ENCODE measurements around the gene TLX3. TPM values are rescaled to one million over a fixed set of nuclear protein-coding genes. Genes with fewer than 3 reads are reported as not detected.

TLX3 gene
- total RNA-seq, 1 donor from 2014 or later: not detected

DNA sequence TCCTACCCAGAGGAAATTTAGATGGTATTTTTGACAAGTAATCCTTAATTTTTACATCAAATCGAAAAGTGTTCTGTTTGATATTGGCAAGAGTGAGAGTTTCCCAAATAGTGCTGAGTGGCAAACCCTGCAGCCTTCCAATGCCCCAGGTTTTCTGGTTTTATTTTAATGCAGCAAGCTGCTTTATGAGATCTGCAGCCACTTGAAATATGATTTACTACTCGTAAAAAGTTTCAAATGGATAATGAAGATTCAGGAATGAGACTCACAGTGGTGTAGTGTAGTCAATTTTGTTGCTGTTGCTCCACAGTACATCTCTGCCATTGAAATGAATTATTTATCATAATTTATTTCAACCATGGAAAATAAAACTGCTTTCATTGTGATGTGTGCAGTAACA lies 23.6 kb upstream of the TLX3 start:
- Histone ChIP-seq H3K27me3 (no peaks in the 10 kb centered on the region), H3K79me2 (ENCODE audit: low read depth) (no peaks in the 10 kb centered on the region), H3K36me3 (no peaks in the 10 kb centered on the region), H3K4me2 (no peak overlapping the region), H3K4me3 (no peak overlapping the region), H2AFZ (replicated peaks) (no peak overlapping the region), H3K9ac (no peak overlapping the region), H3K27ac (no peak overlapping the region), H3K4me1 (no peaks in the 10 kb centered on the region), H3F3A (ENCODE audit: low read depth) (no peaks in the 10 kb centered on the region), H4K20me1 (ENCODE audit: low read depth) (no peaks in the 10 kb centered on the region), H3K9me3 (ENCODE audit: low read depth) (no peaks in the 10 kb centered on the region)
- Mint-ChIP-seq H3K9me3 (no peaks in the 10 kb centered on the region), H3K36me3 (no peaks in the 10 kb centered on the region), H3K4me3 (no peak overlapping the region), H3K4me1 (peaks cover 3% of the 10 kb centered on the region), H3K27ac (no peak overlapping the region), H3K27me3 (ENCODE audit: insufficient read depth, low read depth) (no peaks in the 10 kb centered on the region)
- no peak for DNase-seq (ENCODE audit: low spot score)
- TF ChIP-seq, protein P1, sequence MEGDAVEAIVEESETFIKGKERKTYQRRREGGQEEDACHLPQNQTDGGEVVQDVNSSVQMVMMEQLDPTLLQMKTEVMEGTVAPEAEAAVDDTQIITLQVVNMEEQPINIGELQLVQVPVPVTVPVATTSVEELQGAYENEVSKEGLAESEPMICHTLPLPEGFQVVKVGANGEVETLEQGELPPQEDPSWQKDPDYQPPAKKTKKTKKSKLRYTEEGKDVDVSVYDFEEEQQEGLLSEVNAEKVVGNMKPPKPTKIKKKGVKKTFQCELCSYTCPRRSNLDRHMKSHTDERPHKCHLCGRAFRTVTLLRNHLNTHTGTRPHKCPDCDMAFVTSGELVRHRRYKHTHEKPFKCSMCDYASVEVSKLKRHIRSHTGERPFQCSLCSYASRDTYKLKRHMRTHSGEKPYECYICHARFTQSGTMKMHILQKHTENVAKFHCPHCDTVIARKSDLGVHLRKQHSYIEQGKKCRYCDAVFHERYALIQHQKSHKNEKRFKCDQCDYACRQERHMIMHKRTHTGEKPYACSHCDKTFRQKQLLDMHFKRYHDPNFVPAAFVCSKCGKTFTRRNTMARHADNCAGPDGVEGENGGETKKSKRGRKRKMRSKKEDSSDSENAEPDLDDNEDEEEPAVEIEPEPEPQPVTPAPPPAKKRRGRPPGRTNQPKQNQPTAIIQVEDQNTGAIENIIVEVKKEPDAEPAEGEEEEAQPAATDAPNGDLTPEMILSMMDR (IDR thresholded peaks at IDR 0.05): no peak

DNA sequence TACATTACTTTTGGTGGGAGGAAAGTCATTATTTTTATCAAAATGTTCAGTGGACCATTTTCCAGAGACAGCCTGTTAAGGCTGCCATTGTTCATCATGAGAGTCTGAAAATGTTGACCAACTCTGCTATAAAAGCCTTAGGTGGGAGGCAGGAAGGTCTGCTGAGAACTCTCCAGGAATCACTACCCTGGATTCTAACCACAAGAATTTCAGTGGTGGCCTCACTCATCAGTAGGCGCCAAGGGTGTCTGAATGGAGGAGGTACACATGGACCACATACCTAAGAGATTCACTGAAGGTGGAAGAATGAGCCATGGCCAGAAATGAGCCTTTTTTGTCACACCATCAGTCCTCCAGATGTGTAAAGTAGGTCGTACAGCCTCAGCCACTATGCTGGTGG lies 21.0 kb upstream of the TLX3 start:
- H2AFZ ChIP-seq (replicated peaks): no peak overlapping the region
- no peaks in the 10 kb centered on the region for H3K79me2 ChIP-seq (ENCODE audit: low read depth)
- TF ChIP-seq, protein P1 (IDR thresholded peaks at IDR 0.05): no peak
- TF ChIP-seq EZH2phosphoT487 (IDR thresholded peaks at IDR 0.05) (no peak), EZH2 (IDR thresholded peaks at IDR 0.05) (no peak)
- H3K27me3 Mint-ChIP-seq (ENCODE audit: insufficient read depth, low read depth): no peaks in the 10 kb centered on the region
- H3K4me2 ChIP-seq: no peak overlapping the region
- H3K27me3 ChIP-seq: no peaks in the 10 kb centered on the region
- H3K4me3 Mint-ChIP-seq: no peak overlapping the region
- H3K36me3 Mint-ChIP-seq: no peaks in the 10 kb centered on the region
- H3K4me1 Mint-ChIP-seq: peaks cover 3% of the 10 kb centered on the region
- no peaks in the 10 kb centered on the region for H4K20me1 ChIP-seq (ENCODE audit: low read depth)
- H3K27ac ChIP-seq: no peak overlapping the region
- no peaks in the 10 kb centered on the region for H3K36me3 ChIP-seq
- H3K9ac ChIP-seq: no peak overlapping the region
- H3K4me3 ChIP-seq: no peak overlapping the region
- H3K9me3 Mint-ChIP-seq: no peaks in the 10 kb centered on the region
- no peaks in the 10 kb centered on the region for H3K4me1 ChIP-seq
- H3F3A ChIP-seq (ENCODE audit: low read depth): no peaks in the 10 kb centered on the region
- no peak overlapping the region for H3K27ac Mint-ChIP-seq
- no peaks in the 10 kb centered on the region for H3K9me3 ChIP-seq (ENCODE audit: low read depth)
- DNase-seq (ENCODE audit: low spot score): no peak

DNA sequence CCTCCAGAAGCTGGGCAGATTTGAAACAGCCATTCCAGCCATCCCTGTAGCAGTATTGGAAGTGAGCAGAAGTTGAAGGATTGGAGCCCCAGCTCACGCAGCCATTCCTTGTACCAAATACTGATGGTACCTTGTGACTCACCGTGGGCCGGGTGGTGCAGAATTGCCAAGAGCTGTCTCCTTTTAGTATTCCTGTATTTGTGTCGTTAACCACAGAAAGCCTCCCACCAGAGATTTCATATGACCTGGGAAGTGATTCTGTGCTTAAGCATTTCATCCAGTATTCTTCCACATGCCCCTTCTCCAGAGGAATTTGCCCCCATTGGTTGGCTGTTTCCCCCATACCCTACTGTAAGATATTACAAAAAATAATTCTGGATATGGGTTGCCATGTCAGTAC lies 17.7 kb upstream of the TLX3 start:
- H3K4me2 ChIP-seq: no peak overlapping the region
- H3K27me3 ChIP-seq: no peaks in the 10 kb centered on the region
- H3K9me3 ChIP-seq (ENCODE audit: low read depth): no peaks in the 10 kb centered on the region
- no peaks in the 10 kb centered on the region for H4K20me1 ChIP-seq (ENCODE audit: low read depth)
- no peak overlapping the region for H3K9ac ChIP-seq
- H3K9me3 Mint-ChIP-seq: no peaks in the 10 kb centered on the region
- H3K27me3 Mint-ChIP-seq (ENCODE audit: insufficient read depth, low read depth): no peaks in the 10 kb centered on the region
- H3K36me3 Mint-ChIP-seq: peaks cover 1% of the 10 kb centered on the region
- H3K4me3 Mint-ChIP-seq: no peak overlapping the region
- H3K79me2 ChIP-seq (ENCODE audit: low read depth): no peaks in the 10 kb centered on the region
- H2AFZ ChIP-seq (replicated peaks): no peak overlapping the region
- DNase-seq (ENCODE audit: low spot score): no peak
- H3F3A ChIP-seq (ENCODE audit: low read depth): no peaks in the 10 kb centered on the region
- H3K36me3 ChIP-seq: no peaks in the 10 kb centered on the region
- no peaks in the 10 kb centered on the region for H3K4me1 Mint-ChIP-seq
- H3K4me1 ChIP-seq: no peaks in the 10 kb centered on the region
- no peak overlapping the region for H3K4me3 ChIP-seq
- no peak overlapping the region for H3K27ac ChIP-seq
- TF ChIP-seq, protein P1 (IDR thresholded peaks at IDR 0.05): no peak
- no peak for TF ChIP-seq EZH2 (IDR thresholded peaks at IDR 0.05)
- no peak for TF ChIP-seq EZH2phosphoT487 (IDR thresholded peaks at IDR 0.05)
- H3K27ac Mint-ChIP-seq: no peak overlapping the region

GRCh38 chr5:171295299-171295698 lies 13.7 kb upstream of the TLX3 start:
- H3K9ac ChIP-seq: no peak overlapping the region
- no peak for DNase-seq (ENCODE audit: low spot score)
- no peak overlapping the region for H3K4me3 Mint-ChIP-seq
- no peaks in the 10 kb centered on the region for H3K9me3 ChIP-seq (ENCODE audit: low read depth)
- H3K36me3 ChIP-seq: no peaks in the 10 kb centered on the region
- H3K9me3 Mint-ChIP-seq: no peaks in the 10 kb centered on the region
- H2AFZ ChIP-seq (replicated peaks): no peak overlapping the region
- H4K20me1 ChIP-seq (ENCODE audit: low read depth): no peaks in the 10 kb centered on the region
- no peaks in the 10 kb centered on the region for H3K4me1 ChIP-seq
- no peaks in the 10 kb centered on the region for H3K27me3 ChIP-seq
- H3F3A ChIP-seq (ENCODE audit: low read depth): no peaks in the 10 kb centered on the region
- H3K27ac ChIP-seq: no peak overlapping the region
- no peak overlapping the region for H3K27ac Mint-ChIP-seq
- H3K27me3 Mint-ChIP-seq (ENCODE audit: insufficient read depth, low read depth): no peaks in the 10 kb centered on the region
- H3K4me1 Mint-ChIP-seq: no peaks in the 10 kb centered on the region
- no peak overlapping the region for H3K4me2 ChIP-seq
- H3K79me2 ChIP-seq (ENCODE audit: low read depth): no peaks in the 10 kb centered on the region
- H3K36me3 Mint-ChIP-seq: peaks cover 1% of the 10 kb centered on the region
- no peak overlapping the region for H3K4me3 ChIP-seq
- TF ChIP-seq EZH2phosphoT487 (IDR thresholded peaks at IDR 0.05) (no peak), EZH2 (IDR thresholded peaks at IDR 0.05) (no peak)
- TF ChIP-seq, protein P1 (IDR thresholded peaks at IDR 0.05): no peak
